CD4-positive, alpha-beta T cell treated with Interleukin-15 for 4 hours (primary cell): Measurements from ENCODE around the gene DPP8.

Experiments
- DNase-seq: peaks from one replicate; pipeline ENCODE4 v3.0.0-alpha.2; 2020; ENCODE audit warnings: low spot score

The DPP8 gene

GRCh38 chr15:65423976-65424679 lies 93.4 kb downstream of the DPP8 start:
- DNase-seq, result no peak

- DNase-seq, result no peak
Measured at GRCh38 chr15:65423150-65423975, 94.1 kb downstream of the DPP8 start.

GRCh38 chr15:65421360-65422215 lies 95.9 kb downstream of the DPP8 start:
- no peak for DNase-seq

- DNase-seq, result no peak
Measured at GRCh38 chr15:65420975-65421359, 96.5 kb downstream of the DPP8 start.

GRCh38 chr15:65418596-65418995 lies 98.9 kb downstream of the DPP8 start:
- DNase-seq, result no peak

GRCh38 chr15:65416845-65417416 lies 100.6 kb downstream of the DPP8 start:
- DNase-seq, result no peak

- no peak for DNase-seq
Measured at GRCh38 chr15:65414841-65415621, 102.5 kb downstream of the DPP8 start.

- no peak for DNase-seq
Measured at GRCh38 chr15:65413760-65414144, 103.7 kb downstream of the DPP8 start.

GRCh38 chr15:65413051-65413759 lies 104.3 kb downstream of the DPP8 start:
- DNase-seq, result no peak

GRCh38 chr15:65412556-65412955 lies 104.9 kb downstream of the DPP8 start:
- DNase-seq, result no peak

GRCh38 chr15:65411465-65412071 lies 105.9 kb downstream of the DPP8 start:
- no peak for DNase-seq

- no peak for DNase-seq
Measured at GRCh38 chr15:65410972-65411371, 106.5 kb downstream of the DPP8 start.

- DNase-seq, result no peak
Measured at GRCh38 chr15:65410036-65410435, 107.5 kb downstream of the DPP8 start.

GRCh38 chr15:65409036-65409631 lies 108.4 kb downstream of the DPP8 start:
- DNase-seq, result no peak

GRCh38 chr15:65408324-65409035 lies 109.0 kb downstream of the DPP8 start:
- no peak for DNase-seq

- DNase-seq, result no peak
Measured at GRCh38 chr15:65406424-65407000, 111.0 kb downstream of the DPP8 start.

GRCh38 chr15:65405791-65406423 lies 111.6 kb downstream of the DPP8 start:
- no peak for DNase-seq

GRCh38 chr15:65404186-65404872 lies 113.2 kb downstream of the DPP8 start:
- no peak for DNase-seq
